Astrocyte (in vitro differentiated cells and primary cell): ENCODE measurements around the gene CENPE. TPM values are rescaled to one million over a fixed set of nuclear protein-coding genes. Genes with fewer than 3 reads are reported as not detected.

Source experiments
- DNase-seq: peaks from one replicate; pipeline ENCODE4 v3.0.0-alpha.2; 2010; ENCODE audit warnings: low read depth
- FAIRE-seq: peaks from 2 replicates; lab custom pipeline; 2011; peaks lifted over from hg19 to GRCh38; lab: Jason Lieb, UNC
- H2AFZ ChIP-seq: 2 replicates; pipeline ENCODE4 v1.6.0; 2012; ENCODE audit warnings: low read depth, low read length, inconsistent platforms
- H3K27ac ChIP-seq: 2 replicates; pipeline ENCODE4 v1.5.1; 2011; ENCODE audit warnings: low read depth, low read length, inconsistent platforms
- H3K27me3 ChIP-seq: 2 replicates; pipeline ENCODE4 v1.6.0; 2011; ENCODE audit warnings: low read length, inconsistent platforms; ENCODE audit not compliant: insufficient read depth
- H3K36me3 ChIP-seq: 2 replicates; pipeline ENCODE4 v1.5.1; 2011; ENCODE audit warnings: low read length, inconsistent platforms; ENCODE audit not compliant: insufficient read depth
- H3K4me1 ChIP-seq: 2 replicates; pipeline ENCODE4 v1.5.1; 2011; ENCODE audit warnings: low read length, inconsistent platforms; ENCODE audit not compliant: insufficient read depth
- H3K4me2 ChIP-seq: 2 replicates; pipeline ENCODE4 v1.6.0; 2012; ENCODE audit warnings: low read length, inconsistent platforms
- H3K4me3 ChIP-seq: 2 replicates; pipeline ENCODE4 v1.5.1; 2011; ENCODE audit warnings: low read depth, mild to moderate bottlenecking, low read length, inconsistent platforms; ENCODE audit not compliant: insufficient read depth
- H3K79me2 ChIP-seq: 2 replicates; pipeline ENCODE4 v1.6.0; 2012; ENCODE audit warnings: mild to moderate bottlenecking, low read length, inconsistent platforms; ENCODE audit not compliant: insufficient read depth
- H3K9ac ChIP-seq: 2 replicates; pipeline ENCODE4 v1.6.0; 2012; ENCODE audit warnings: mild to moderate bottlenecking, low read length, inconsistent platforms
- H3K9me3 ChIP-seq: 2 replicates; pipeline ENCODE4 v1.5.1; 2012; ENCODE audit warnings: low read depth, mild to moderate bottlenecking, low read length, inconsistent platforms; ENCODE audit not compliant: insufficient read depth
- H4K20me1 ChIP-seq: 2 replicates; pipeline ENCODE4 v1.6.0; 2012; ENCODE audit warnings: low read length, inconsistent platforms; ENCODE audit not compliant: insufficient read depth
- H3K27ac Mint-ChIP-seq: one replicate; pipeline ENCODE4 v1.8.0; 2021; ENCODE audit warnings: mild to moderate bottlenecking, mixed read lengths; ENCODE audit not compliant: unreplicated experiment
- H3K27me3 Mint-ChIP-seq: one replicate; pipeline ENCODE4 v1.8.0; 2021; ENCODE audit warnings: low read depth, mixed read lengths; ENCODE audit not compliant: unreplicated experiment
- H3K36me3 Mint-ChIP-seq: one replicate; pipeline ENCODE4 v1.8.0; 2021; ENCODE audit warnings: low read depth, mixed read lengths; ENCODE audit not compliant: unreplicated experiment
- H3K4me1 Mint-ChIP-seq: one replicate; pipeline ENCODE4 v1.8.0; 2021; ENCODE audit warnings: low read depth, mixed read lengths; ENCODE audit not compliant: unreplicated experiment
- H3K4me3 Mint-ChIP-seq: one replicate; pipeline ENCODE4 v1.8.0; 2021; ENCODE audit warnings: mild to moderate bottlenecking, moderate library complexity, mixed read lengths; ENCODE audit not compliant: unreplicated experiment
- H3K9me3 Mint-ChIP-seq: one replicate; pipeline ENCODE4 v1.8.0; 2021; ENCODE audit warnings: mild to moderate bottlenecking, mixed read lengths; ENCODE audit not compliant: unreplicated experiment
- EZH2 ChIP-seq: IDR thresholded peaks from 2 replicates; pipeline ENCODE4 v1.6.1; 2012; ENCODE audit warnings: mild to moderate bottlenecking, low read length, inconsistent platforms; ENCODE audit not compliant: insufficient read depth
- total RNA-seq: library from RNA; stranded (reverse); gene quantifications from 2 replicates; pipeline ENCODE4 v1.2.1, GENCODE V29; 2021
- TF ChIP-seq, protein P1 (sequence below): IDR thresholded peaks from 2 replicates; pipeline ENCODE4 v1.5.1; 2011; ENCODE audit warnings: low read depth, mild to moderate bottlenecking, inconsistent platforms, low read length, moderate library complexity; ENCODE audit not compliant: insufficient read depth

CENPE gene
- total RNA-seq, 1 donor from 2014 or later = 5.6 TPM

DNA sequence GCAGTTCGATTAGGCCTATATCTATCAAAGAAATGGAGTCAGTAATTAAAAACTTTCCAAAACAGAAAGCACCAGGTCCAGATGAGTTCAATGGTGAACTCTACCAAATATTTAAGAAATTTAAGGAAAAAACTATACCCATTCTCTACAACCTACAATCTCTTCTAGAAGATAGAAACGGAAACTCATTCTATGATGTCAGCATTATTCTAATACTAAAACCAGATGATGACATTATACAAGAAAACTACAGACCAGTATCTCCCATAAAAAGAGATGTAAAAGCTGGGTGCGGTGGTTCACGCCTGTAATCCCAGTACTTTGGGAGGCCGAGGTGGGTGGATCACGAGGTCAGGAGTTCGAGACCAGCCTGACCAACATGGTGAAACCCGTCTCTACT is 69.0 kb downstream of the CENPE start:
- Mint-ChIP-seq H3K4me3 (no peak overlapping the region), H3K27ac (no peak overlapping the region), H3K36me3 (peaks cover 2% of the 10 kb centered on the region), H3K4me1 (peaks cover 9% of the 10 kb centered on the region), H3K9me3 (peaks cover 4% of the 10 kb centered on the region), H3K27me3 (no peaks in the 10 kb centered on the region)
- H4K20me1 ChIP-seq = no peaks in the 10 kb centered on the region
- H3K27ac ChIP-seq = no peak overlapping the region
- H3K27me3 ChIP-seq = no peaks in the 10 kb centered on the region
- H3K9me3 ChIP-seq = no peaks in the 10 kb centered on the region
- H3K4me2 ChIP-seq = no peak overlapping the region
- H2AFZ ChIP-seq = no peak overlapping the region
- no peaks in the 10 kb centered on the region for H3K4me1 ChIP-seq
- peaks cover 9% of the 10 kb centered on the region for H3K36me3 ChIP-seq
- DNase-seq = no peak
- FAIRE-seq = no peak
- TF ChIP-seq EZH2 = no peak
- TF ChIP-seq, protein P1, sequence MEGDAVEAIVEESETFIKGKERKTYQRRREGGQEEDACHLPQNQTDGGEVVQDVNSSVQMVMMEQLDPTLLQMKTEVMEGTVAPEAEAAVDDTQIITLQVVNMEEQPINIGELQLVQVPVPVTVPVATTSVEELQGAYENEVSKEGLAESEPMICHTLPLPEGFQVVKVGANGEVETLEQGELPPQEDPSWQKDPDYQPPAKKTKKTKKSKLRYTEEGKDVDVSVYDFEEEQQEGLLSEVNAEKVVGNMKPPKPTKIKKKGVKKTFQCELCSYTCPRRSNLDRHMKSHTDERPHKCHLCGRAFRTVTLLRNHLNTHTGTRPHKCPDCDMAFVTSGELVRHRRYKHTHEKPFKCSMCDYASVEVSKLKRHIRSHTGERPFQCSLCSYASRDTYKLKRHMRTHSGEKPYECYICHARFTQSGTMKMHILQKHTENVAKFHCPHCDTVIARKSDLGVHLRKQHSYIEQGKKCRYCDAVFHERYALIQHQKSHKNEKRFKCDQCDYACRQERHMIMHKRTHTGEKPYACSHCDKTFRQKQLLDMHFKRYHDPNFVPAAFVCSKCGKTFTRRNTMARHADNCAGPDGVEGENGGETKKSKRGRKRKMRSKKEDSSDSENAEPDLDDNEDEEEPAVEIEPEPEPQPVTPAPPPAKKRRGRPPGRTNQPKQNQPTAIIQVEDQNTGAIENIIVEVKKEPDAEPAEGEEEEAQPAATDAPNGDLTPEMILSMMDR = no peak
- no peaks in the 10 kb centered on the region for H3K79me2 ChIP-seq
- no peak overlapping the region for H3K9ac ChIP-seq
- H3K4me3 ChIP-seq = no peak overlapping the region

DNA sequence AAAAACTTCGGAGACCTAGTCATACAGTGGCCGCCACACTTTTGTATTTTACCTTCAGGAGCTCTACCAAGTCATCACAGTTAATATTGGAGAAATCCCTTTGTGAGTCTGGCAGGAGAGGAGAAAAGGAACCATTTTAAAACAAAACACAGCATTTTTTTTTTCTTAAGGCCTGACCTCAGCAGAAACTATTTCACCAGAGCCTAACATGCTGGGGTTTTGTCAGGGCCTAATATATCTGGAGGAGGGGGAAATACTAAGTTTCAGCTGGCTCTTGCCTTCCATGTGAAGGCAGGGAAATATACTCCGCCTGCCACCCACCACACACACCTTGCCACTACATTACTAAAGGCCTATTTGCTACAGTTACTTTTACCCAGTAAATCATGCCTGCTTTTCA is 72.0 kb downstream of the CENPE start:
- Mint-ChIP-seq H3K4me3 (no peak overlapping the region), H3K9me3 (peaks cover 4% of the 10 kb centered on the region), H3K4me1 (peaks cover 9% of the 10 kb centered on the region), H3K27ac (peak overlapping the region; percentile 20), H3K36me3 (peaks cover 2% of the 10 kb centered on the region), H3K27me3 (no peaks in the 10 kb centered on the region)
- Histone ChIP-seq H3K4me1 (no peaks in the 10 kb centered on the region), H3K27me3 (no peaks in the 10 kb centered on the region), H3K4me3 (no peak overlapping the region), H3K9me3 (no peaks in the 10 kb centered on the region), H3K79me2 (no peaks in the 10 kb centered on the region), H3K27ac (no peak overlapping the region), H3K9ac (no peak overlapping the region), H3K36me3 (peaks cover 7% of the 10 kb centered on the region), H2AFZ (no peak overlapping the region), H4K20me1 (no peaks in the 10 kb centered on the region), H3K4me2 (no peak overlapping the region)
- no peak for TF ChIP-seq EZH2
- TF ChIP-seq, protein P1 = no peak
- FAIRE-seq = no peak
- no peak for DNase-seq

DNA sequence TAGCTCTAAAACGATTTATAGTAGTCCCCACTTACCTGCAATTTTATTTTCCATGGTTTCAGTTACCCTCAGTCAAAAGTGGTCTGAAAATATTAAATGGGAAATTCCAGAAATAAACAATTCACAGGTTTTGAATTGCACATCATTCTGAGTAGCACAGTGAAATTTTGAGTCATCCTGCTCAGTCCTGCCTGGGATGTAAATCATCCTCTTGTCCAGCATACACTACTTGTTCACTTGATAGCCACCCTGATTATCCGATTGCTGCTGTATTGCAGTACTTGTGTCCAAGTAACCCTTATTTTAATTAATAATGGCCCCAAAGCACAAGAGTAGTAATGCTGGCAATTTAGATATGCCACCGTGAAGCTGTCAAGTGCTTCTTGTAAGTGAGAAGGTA is 75.0 kb downstream of the CENPE start:
- Histone ChIP-seq H3K4me3 (no peak overlapping the region), H3K79me2 (no peaks in the 10 kb centered on the region), H4K20me1 (no peaks in the 10 kb centered on the region), H3K9ac (no peak overlapping the region), H3K27me3 (no peaks in the 10 kb centered on the region), H3K36me3 (peaks cover 7% of the 10 kb centered on the region), H3K4me2 (no peak overlapping the region), H3K27ac (no peak overlapping the region), H2AFZ (no peak overlapping the region), H3K9me3 (no peaks in the 10 kb centered on the region), H3K4me1 (no peaks in the 10 kb centered on the region)
- no peak overlapping the region for H3K27ac Mint-ChIP-seq
- no peaks in the 10 kb centered on the region for H3K27me3 Mint-ChIP-seq
- FAIRE-seq (no peak), DNase-seq (no peak)
- peaks cover 2% of the 10 kb centered on the region for H3K9me3 Mint-ChIP-seq
- TF ChIP-seq, protein P1 = no peak
- H3K4me3 Mint-ChIP-seq = no peak overlapping the region
- H3K36me3 Mint-ChIP-seq = peaks cover 2% of the 10 kb centered on the region
- peaks cover 13% of the 10 kb centered on the region for H3K4me1 Mint-ChIP-seq
